Left lung (tissue), 10 donors: ENCODE measurements around the gene WDR48. TPM values are rescaled to one million over a fixed set of nuclear protein-coding genes. Genes with fewer than 3 reads are reported as not detected.

Experiments used
- ATAC-seq: fragments of 200-7000 bp; cut with Tn5 transposase; one replicate; pipeline ENCODE4 v1.9.1; 2020; ENCODE audit warnings: moderate library complexity
- DNase-seq, 4 donors: peaks; one replicate each; pipeline ENCODE4 v3.0.0-alpha.2; 2013 to 2020
- H3K27ac ChIP-seq, 2 donors: fragments of 200-600 bp; sonication (generic) in 1 of 2; one replicate each; pipeline versions ENCODE4 v1.5.0 to v1.8.0; 2020 to 2021
- H3K27me3 ChIP-seq, 2 donors: fragments of 200-600 bp; sonication (generic) in 1 of 2; one replicate each; pipeline versions ENCODE4 v1.5.0 to v1.8.0; 2020 to 2021
- H3K36me3 ChIP-seq, 2 donors: fragments of 200-600 bp; sonication (generic) in 1 of 2; one replicate each; pipeline versions ENCODE4 v1.5.0 to v1.8.0; 2020 to 2021
- H3K4me1 ChIP-seq, 2 donors: fragments of 200-600 bp; one replicate each; pipeline ENCODE4 v1.8.0; 2021
- H3K4me3 ChIP-seq, 2 donors: fragments of 200-600 bp; sonication (generic) in 1 of 2; one replicate each; pipeline versions ENCODE4 v1.5.0 to v1.8.0; 2020 to 2021; ENCODE audit warnings: mild to moderate bottlenecking in 1 of 2
- H3K9me3 ChIP-seq, 2 donors: fragments of 200-600 bp; sonication (generic) in 1 of 2; one replicate each; pipeline versions ENCODE4 v1.5.0 to v1.8.0; 2020 to 2021
- intact Hi-C, 2 donors: fragments of 100-400 bp; cut with DNase I; formaldehyde crosslinking; loops; one replicate each; pipeline versions ENCODE4 v1.11.2 to v1.14.2; 2022
- polyA plus RNA-seq, 6 donors: library from polyadenylated mRNA; unstranded; fragments of 120-200 nt; gene quantifications; one replicate each; pipeline ENCODE4 v1.2.1, GENCODE V29; 2013; ENCODE audit not compliant: insufficient read length in 6 of 6
- total RNA-seq, 2 donors: library from RNA; stranded (reverse); fragmentation: NEBNext Ultra II Directional; extraction: Animal tissue kit (Norgen Biotek cat#: 25700); gene quantifications; one replicate each; pipeline ENCODE4 v1.2.1, GENCODE V29; 2021
- TF ChIP-seq, protein P1 (sequence below), 2 donors: fragments of 200-600 bp; sonication (generic) in 1 of 2; IDR thresholded peaks; one replicate each; pipeline versions ENCODE4 v1.5.0 to v1.8.0; 2021; ENCODE audit warnings: antibody characterized with exemption in 2 of 2
- donor health status: DM: no; HTN: yes; CAD: no.
- donor health status: DM: no; HTN: no; CAD: no.

Gene WDR48
- total and polyA plus RNA-seq, 8 donors, result 25.1 to 89.8 (median 67.7) TPM

DNA sequence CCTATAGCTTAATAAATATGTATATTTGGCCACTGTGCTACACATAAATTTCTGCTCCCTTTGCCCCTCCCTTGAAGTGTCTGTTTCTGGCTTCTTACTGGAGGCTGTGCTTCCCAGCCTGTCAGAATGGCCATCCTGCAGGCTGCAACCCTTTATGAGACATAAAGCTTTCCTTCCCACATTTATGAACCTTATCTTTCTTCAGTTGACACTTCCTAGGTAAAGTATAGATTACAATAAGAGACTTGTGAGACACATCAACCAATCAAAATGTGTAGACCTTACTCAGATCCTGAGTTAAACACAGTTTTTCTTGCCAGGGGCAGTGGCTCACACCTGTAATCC is 29.6 kb upstream of the WDR48 start:
- intact Hi-C loops, result no loop called here
- Histone ChIP-seq H3K4me1 (no peaks in the 10 kb centered on the region), H3K27me3 (no peaks in the 10 kb centered on the region), H3K27ac (no peak overlapping the region), H3K36me3 (no peaks in the 10 kb centered on the region), H3K9me3 (no peaks in the 10 kb centered on the region), H3K4me3 (no peak overlapping the region)
- DNase-seq (no peak), ATAC-seq (no peak)
- TF ChIP-seq, protein P1, sequence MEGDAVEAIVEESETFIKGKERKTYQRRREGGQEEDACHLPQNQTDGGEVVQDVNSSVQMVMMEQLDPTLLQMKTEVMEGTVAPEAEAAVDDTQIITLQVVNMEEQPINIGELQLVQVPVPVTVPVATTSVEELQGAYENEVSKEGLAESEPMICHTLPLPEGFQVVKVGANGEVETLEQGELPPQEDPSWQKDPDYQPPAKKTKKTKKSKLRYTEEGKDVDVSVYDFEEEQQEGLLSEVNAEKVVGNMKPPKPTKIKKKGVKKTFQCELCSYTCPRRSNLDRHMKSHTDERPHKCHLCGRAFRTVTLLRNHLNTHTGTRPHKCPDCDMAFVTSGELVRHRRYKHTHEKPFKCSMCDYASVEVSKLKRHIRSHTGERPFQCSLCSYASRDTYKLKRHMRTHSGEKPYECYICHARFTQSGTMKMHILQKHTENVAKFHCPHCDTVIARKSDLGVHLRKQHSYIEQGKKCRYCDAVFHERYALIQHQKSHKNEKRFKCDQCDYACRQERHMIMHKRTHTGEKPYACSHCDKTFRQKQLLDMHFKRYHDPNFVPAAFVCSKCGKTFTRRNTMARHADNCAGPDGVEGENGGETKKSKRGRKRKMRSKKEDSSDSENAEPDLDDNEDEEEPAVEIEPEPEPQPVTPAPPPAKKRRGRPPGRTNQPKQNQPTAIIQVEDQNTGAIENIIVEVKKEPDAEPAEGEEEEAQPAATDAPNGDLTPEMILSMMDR (IDR thresholded peaks at IDR 0.05), result no peak

DNA sequence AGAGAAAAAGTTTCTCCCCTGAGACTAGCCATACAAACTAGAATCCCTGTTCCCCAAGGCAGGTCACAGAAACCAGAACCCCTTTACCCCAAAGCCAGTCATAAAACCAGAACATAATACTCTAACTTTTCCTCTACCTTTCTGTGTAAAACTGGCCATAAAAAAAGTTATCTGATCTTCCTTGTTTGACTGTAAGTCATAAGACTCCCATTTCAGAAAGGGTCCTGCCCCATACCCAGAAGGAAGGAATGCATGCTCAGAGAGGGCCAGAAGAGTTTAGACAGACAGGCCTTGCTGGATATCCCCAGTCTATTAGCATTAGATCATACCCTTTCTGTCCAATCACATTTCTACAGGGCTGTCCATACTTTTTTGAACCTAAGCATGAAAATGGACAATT is 27.3 kb upstream of the WDR48 start:
- ATAC-seq (no peak), DNase-seq (no peak)
- H3K27ac ChIP-seq, result no peak overlapping the region
- no peaks in the 10 kb centered on the region for H3K27me3 ChIP-seq
- H3K9me3 ChIP-seq, result no peaks in the 10 kb centered on the region
- TF ChIP-seq, protein P1 (IDR thresholded peaks at IDR 0.05), result no peak
- no peaks in the 10 kb centered on the region for H3K4me1 ChIP-seq
- no peaks in the 10 kb centered on the region for H3K36me3 ChIP-seq
- intact Hi-C loops, result no loop called here
- H3K4me3 ChIP-seq, result no peak overlapping the region

DNA sequence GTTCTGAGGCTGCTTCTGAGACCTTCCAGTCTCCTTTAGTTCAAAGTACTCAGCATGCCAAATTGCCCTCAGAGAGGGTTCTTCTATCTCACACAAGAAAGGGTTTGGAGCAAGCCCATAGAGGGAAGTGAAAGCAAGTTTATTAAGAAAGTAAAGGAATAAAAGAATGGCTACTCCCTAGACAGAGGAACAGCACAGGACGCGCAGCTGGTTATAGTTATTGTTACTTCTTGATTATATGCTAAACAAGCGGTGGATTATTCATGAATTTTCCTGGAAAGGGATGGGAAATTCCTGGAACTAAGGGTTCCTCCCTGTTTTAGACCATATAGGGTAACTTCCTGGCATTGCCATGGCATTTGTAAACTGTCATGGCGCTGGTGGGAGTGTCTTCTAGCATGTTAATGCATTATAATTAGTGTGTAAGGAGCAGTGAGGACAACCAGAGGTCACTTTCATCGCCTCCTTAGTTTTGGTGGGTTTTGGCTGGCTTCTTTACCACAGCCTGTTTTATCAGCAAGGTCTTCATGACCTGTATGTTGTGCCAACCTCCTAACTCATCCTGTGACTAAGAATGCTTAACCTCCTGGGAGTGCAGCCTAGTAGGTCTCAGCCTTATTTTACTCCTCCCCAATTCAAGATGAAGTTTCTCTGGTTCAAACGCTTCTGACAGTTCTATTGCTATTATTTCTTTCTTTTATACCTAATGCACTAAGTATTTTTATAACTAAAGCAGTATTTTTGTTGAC is 26.4 kb upstream of the WDR48 start:
- no peaks in the 10 kb centered on the region for H3K36me3 ChIP-seq
- H3K27me3 ChIP-seq, result no peaks in the 10 kb centered on the region
- DNase-seq, result no peak
- TF ChIP-seq, protein P1 (IDR thresholded peaks at IDR 0.05), result no peak
- no peak for ATAC-seq
- no peaks in the 10 kb centered on the region for H3K4me1 ChIP-seq
- intact Hi-C loops, result no loop called here
- H3K27ac ChIP-seq, result no peak overlapping the region
- no peaks in the 10 kb centered on the region for H3K9me3 ChIP-seq
- no peak overlapping the region for H3K4me3 ChIP-seq

DNA sequence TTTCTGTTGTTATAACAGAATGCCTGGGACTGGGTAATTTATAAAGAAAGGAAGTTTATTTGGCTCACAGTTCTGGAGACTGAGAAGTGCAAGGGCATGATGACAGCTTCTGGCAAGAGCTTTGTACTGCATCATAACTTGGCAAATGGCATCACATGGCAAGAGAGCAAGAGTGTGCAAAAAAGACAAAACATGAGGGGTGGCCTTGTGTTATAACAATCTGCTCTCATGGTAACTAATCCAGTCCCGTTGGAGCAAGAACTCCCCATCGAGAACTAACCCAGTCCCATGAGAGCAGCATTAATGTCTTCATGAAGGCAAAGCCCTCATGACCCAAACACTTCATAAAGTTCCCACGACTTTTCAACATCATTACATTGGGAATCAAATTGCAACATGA is 23.3 kb upstream of the WDR48 start:
- no peak overlapping the region for H3K4me3 ChIP-seq
- H3K36me3 ChIP-seq, result no peaks in the 10 kb centered on the region
- no peaks in the 10 kb centered on the region for H3K4me1 ChIP-seq
- intact Hi-C loops, result no loop called here
- TF ChIP-seq, protein P1 (IDR thresholded peaks at IDR 0.05), result no peak
- no peaks in the 10 kb centered on the region for H3K9me3 ChIP-seq
- ATAC-seq (no peak), DNase-seq (no peak)
- H3K27ac ChIP-seq, result no peak overlapping the region
- H3K27me3 ChIP-seq, result no peaks in the 10 kb centered on the region

DNA sequence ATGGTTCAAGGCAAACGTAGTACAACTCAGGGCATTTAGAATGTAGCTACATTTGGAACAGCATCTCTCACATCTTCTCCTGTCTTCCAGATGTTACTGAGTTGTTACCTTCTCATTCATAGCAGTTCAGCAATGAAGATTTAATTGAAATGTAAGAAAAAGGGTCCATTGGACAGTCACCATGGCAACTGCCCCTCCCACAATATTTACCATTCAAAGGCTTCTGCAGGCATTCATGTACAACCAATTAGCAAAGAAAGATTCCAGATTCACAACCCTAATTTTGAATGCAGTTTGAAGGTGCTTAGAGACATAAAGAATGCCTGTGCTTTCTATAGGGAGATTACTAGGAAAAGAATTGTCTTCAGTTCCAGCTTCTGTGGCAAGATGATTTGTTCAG is 22.3 kb upstream of the WDR48 start:
- no peaks in the 10 kb centered on the region for H3K9me3 ChIP-seq
- intact Hi-C loops, result no loop called here
- no peak for DNase-seq
- no peaks in the 10 kb centered on the region for H3K4me1 ChIP-seq
- no peak for ATAC-seq
- no peak overlapping the region for H3K27ac ChIP-seq
- TF ChIP-seq, protein P1 (IDR thresholded peaks at IDR 0.05), result no peak
- H3K4me3 ChIP-seq, result no peak overlapping the region
- no peaks in the 10 kb centered on the region for H3K36me3 ChIP-seq
- H3K27me3 ChIP-seq, result no peaks in the 10 kb centered on the region
